ENCODE measurements around the gene SCYL2.

- no peak for TF ChIP-seq CTCF (conservative IDR thresholded peaks at IDR 0.05)
- no peak for TF ChIP-seq EZH2 (IDR thresholded peaks at IDR 0.05; ENCODE audit: low read depth)
Measured at GRCh38 chr12:100365411-100365810, 98.4 kb downstream of the SCYL2 start.
